ENCODE results near the gene PHACTR1.

The PHACTR1 gene

DNA sequence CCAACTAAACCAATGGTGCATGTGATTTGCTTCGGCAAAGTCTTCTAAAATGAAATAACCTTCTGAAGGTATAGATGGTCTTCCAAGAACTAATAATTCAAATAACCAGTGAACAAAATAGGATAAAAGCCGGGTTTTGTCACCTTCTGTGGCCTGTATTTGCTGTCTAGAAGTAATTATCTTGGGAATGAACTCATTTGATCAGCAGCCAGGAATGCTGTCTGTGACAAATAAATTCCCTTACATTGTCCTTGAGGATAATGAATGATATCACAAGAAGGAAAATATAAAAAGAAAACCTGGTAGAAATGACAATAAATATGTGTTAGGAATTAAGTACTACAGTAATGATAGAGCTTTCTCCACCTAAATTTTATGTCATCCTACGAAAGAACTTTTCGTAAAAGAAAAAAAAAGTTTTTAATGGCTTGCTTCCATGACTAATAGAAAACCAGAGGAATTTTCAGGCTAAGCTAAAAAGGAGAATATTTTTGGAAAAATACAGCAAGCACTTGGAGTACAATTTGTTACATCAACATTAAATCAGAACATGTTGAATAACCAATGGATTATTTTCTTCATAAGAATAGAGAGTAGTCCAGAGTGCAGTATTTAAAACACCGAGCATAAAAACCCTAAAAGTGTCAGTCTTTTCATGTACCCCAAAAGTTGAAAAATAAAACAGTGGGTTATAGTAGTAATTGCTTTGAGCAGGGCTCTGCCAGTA is 364.1 kb downstream of the PHACTR1 start:
- DNase-seq (ENCODE audit: extremely low read depth, low read depth) = no peak
- TF ChIP-seq, protein P1, sequence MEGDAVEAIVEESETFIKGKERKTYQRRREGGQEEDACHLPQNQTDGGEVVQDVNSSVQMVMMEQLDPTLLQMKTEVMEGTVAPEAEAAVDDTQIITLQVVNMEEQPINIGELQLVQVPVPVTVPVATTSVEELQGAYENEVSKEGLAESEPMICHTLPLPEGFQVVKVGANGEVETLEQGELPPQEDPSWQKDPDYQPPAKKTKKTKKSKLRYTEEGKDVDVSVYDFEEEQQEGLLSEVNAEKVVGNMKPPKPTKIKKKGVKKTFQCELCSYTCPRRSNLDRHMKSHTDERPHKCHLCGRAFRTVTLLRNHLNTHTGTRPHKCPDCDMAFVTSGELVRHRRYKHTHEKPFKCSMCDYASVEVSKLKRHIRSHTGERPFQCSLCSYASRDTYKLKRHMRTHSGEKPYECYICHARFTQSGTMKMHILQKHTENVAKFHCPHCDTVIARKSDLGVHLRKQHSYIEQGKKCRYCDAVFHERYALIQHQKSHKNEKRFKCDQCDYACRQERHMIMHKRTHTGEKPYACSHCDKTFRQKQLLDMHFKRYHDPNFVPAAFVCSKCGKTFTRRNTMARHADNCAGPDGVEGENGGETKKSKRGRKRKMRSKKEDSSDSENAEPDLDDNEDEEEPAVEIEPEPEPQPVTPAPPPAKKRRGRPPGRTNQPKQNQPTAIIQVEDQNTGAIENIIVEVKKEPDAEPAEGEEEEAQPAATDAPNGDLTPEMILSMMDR (IDR thresholded peaks at IDR 0.05; ENCODE audit: low read depth, low read length) = no peak

- TF ChIP-seq, protein P1 (IDR thresholded peaks at IDR 0.05; ENCODE audit: low read depth, low read length) = no peak
Measured at GRCh38 chr6:13081189-13081563, 364.6 kb downstream of the PHACTR1 start.

DNA sequence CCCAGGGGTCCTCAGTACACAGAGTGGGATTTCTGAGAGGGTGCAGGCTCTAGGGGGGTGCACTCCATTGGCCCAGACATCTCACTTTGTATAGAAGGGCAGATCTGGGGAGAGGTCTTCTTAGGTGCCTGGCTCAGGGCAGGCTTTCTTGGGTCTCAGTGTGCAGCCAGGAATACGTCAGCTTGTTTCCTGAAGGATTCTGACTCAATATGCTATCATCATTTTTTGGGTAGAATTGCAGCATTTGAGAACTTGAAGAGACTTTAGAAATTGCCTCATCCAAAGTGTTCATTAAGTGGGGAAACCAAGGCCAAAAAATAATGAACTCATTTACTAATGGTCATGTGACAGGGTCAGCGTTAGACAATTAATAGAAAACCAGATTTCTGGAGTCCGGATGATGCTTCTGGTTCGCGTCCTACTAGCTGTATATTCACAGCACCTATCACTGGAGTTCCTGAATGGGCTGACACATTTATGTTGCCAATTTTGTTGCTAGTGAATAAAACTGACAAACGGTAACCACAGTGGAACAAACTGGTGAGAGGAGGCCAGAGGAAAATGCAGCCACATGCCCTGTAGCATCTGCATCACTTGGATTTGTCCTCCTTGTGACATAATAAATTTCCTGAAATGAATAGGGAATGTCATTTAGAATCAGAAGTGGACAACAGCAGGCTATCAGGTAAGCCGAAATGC is 372.9 kb downstream of the PHACTR1 start:
- TF ChIP-seq, protein P1 (IDR thresholded peaks at IDR 0.05; ENCODE audit: low read depth, low read length) = no peak
- no peak for DNase-seq (ENCODE audit: extremely low read depth, low read depth)

More at GRCh38 chr6:13081189-13081563, 364.6 kb downstream of the PHACTR1 start:
- no peak for DNase-seq (ENCODE audit: extremely low read depth, low read depth)

- no peak for DNase-seq (ENCODE audit: extremely low read depth, low read depth)
- TF ChIP-seq, protein P1 (IDR thresholded peaks at IDR 0.05; ENCODE audit: low read depth, low read length) = no peak
Measured at GRCh38 chr6:13091192-13091591, 374.6 kb downstream of the PHACTR1 start.

DNA sequence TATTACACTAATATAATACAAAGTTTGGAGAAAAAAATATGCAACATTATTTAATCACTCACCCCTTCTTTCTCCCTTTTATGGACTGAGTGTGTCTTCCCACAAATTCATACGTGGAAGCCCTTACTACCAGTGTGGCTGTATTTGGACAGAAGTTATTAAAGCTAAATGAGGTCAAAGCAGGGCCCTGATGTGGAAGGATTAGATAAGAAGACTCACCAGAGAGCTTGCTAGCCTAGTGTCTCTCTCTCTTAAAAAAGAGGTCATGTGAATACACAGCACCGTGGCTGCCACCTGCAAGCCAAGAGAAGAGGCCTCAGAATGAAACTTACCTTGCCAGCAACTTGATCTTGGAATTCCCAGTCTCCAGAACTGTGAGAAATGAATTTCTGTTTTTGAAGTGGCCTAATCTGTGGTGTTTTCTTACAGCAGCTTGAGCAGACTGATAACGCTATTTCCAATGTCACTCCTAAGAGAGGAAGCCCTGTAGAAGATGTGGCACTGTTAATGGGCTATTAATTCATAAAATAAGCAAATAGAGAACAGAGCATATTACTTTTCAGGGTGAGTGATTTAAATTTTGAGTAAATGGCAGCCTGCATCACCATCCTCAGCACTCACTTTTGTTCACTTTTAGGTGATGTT is 378.3 kb downstream of the PHACTR1 start:
- TF ChIP-seq, protein P1 (IDR thresholded peaks at IDR 0.05; ENCODE audit: low read depth, low read length) = no peak
- no peak for DNase-seq (ENCODE audit: extremely low read depth, low read depth)

GRCh38 chr6:13096084-13096483 is 379.5 kb downstream of the PHACTR1 start:
- no peak for DNase-seq (ENCODE audit: extremely low read depth, low read depth)
- TF ChIP-seq, protein P1 (IDR thresholded peaks at IDR 0.05; ENCODE audit: low read depth, low read length) = no peak

DNA sequence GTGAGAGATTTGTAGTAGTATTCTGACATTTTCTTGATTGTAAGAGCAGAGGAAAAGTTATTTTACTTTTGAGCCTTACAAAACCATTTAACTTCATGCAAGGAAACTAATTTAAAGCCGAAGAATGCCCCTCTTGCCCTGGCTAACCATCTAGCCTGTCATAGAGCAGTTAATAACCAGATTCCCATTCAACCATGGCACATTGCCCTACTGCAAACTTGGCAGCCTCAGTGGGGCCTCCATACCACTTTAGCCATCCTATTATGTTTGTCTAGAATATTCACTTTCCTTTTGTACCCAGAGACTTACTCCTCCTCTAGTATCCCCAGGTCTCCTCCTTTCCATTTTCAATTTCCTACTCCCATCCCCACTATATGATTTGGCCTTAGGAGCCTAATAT is 380.9 kb downstream of the PHACTR1 start:
- DNase-seq (ENCODE audit: extremely low read depth, low read depth) = no peak
- TF ChIP-seq, protein P1 (IDR thresholded peaks at IDR 0.05; ENCODE audit: low read depth, low read length) = no peak
